Dermis microvascular lymphatic vessel endothelial cell (primary cell): Measurements from ENCODE around the gene CDHR4. TPM values are rescaled to one million over a fixed set of nuclear protein-coding genes. Genes with fewer than 3 reads are reported as not detected.
"Not testable (repeated sequence)": the region's sequence is repeated elsewhere in the genome, so short reads cannot be mapped to it uniquely, and the experiment has no call there.

Source experiments
- DNase-seq, 2 donors: peaks; one replicate each; pipeline versions ENCODE4 v3.0.0 to v3.0.0-alpha.2; 2010; ENCODE audit warnings: low read depth in 2 of 2
- total RNA-seq: library from RNA; depleted of rRNA; stranded (reverse); fragments of >200 nt; gene quantifications from 2 replicates; pipeline ENCODE4 v1.2.1, GENCODE V29; 2014

CDHR4 gene
- total RNA-seq, 1 donor from 2014 or later = not detected

- peak in 1 of 2 donors; percentile 46 for DNase-seq
These were observed 3.9 kb upstream of the CDHR4 start for GRCh38 chr3:49803465-49804140.

- DNase-seq = peak; percentile 62 to 87
These were observed 3.2 kb upstream of the CDHR4 start, which contains the start of gene INKA1 for GRCh38 chr3:49802719-49803464. Gene INKA1, plus strand, starts transcription at chr3:49803261. Its CDS starts 132 bp downstream, at chr3:49803393.

GRCh38 chr3:49801160-49801559 is 1.5 kb upstream of the CDHR4 start:
- no peak for DNase-seq

- DNase-seq = no peak
These were observed 568 bp downstream of the CDHR4 start for GRCh38 chr3:49799105-49799504.

- DNase-seq = no peak
These were observed 4.5 kb downstream of the CDHR4 start for GRCh38 chr3:49794926-49795905.

GRCh38 chr3:49794431-49794830 is 5.2 kb downstream of the CDHR4 start:
- DNase-seq = no peak

- no peak for DNase-seq
These were observed 6.1 kb downstream of the CDHR4 start for GRCh38 chr3:49793486-49794085.

GRCh38 chr3:49792371-49793150 is 7.1 kb downstream of the CDHR4 start:
- no peak for DNase-seq

- no peak for DNase-seq
These were observed 8.1 kb downstream of the CDHR4 start for GRCh38 chr3:49791571-49791970.

- DNase-seq = peak in 1 of 2 donors; percentile 12
These were observed 8.9 kb downstream of the CDHR4 start for GRCh38 chr3:49790626-49791411.

GRCh38 chr3:49788056-49788455 is 11.6 kb downstream of the CDHR4 start:
- DNase-seq = no peak

GRCh38 chr3:49787536-49787935 is 12.1 kb downstream of the CDHR4 start:
- DNase-seq = peak in 1 of 2 donors; percentile 27

- DNase-seq = peak in 1 of 2 donors; percentile 58
These were observed 12.6 kb downstream of the CDHR4 start for GRCh38 chr3:49787182-49787464.

GRCh38 chr3:49786357-49787181 is 13.1 kb downstream of the CDHR4 start, which contains the start of gene IP6K1:
Gene IP6K1, minus strand, starts transcription at chr3:49786542. Its CDS starts 38,502 bp downstream, at chr3:49748040.
- peak; percentile 100 for DNase-seq

GRCh38 chr3:49785565-49786356 is 13.9 kb downstream of the CDHR4 start:
- DNase-seq = peak in 1 of 2 donors; percentile 55

GRCh38 chr3:49782277-49782676 is 17.4 kb downstream of the CDHR4 start:
- not testable (repeated sequence) for DNase-seq

GRCh38 chr3:49781415-49782199 is 18.1 kb downstream of the CDHR4 start:
- no peak for DNase-seq
